ENCODE measurements around the gene DICER1. TPM values are rescaled to one million over a fixed set of nuclear protein-coding genes. Genes with fewer than 3 reads are reported as not detected.

DICER1 gene
- total RNA-seq, 3 donors from 2014 or later = 74.9 to 126 (median 78.0) TPM

- intact Hi-C loops (cut with DNase I; ENCODE audit: low total_unique reads) = no loop called here
- TF ChIP-seq POLR2A (IDR thresholded peaks at IDR 0.05) (no peak), POLR2AphosphoS5 (IDR thresholded peaks at IDR 0.05) (no peak)
- TF ChIP-seq, protein P1, sequence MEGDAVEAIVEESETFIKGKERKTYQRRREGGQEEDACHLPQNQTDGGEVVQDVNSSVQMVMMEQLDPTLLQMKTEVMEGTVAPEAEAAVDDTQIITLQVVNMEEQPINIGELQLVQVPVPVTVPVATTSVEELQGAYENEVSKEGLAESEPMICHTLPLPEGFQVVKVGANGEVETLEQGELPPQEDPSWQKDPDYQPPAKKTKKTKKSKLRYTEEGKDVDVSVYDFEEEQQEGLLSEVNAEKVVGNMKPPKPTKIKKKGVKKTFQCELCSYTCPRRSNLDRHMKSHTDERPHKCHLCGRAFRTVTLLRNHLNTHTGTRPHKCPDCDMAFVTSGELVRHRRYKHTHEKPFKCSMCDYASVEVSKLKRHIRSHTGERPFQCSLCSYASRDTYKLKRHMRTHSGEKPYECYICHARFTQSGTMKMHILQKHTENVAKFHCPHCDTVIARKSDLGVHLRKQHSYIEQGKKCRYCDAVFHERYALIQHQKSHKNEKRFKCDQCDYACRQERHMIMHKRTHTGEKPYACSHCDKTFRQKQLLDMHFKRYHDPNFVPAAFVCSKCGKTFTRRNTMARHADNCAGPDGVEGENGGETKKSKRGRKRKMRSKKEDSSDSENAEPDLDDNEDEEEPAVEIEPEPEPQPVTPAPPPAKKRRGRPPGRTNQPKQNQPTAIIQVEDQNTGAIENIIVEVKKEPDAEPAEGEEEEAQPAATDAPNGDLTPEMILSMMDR (IDR thresholded peaks at IDR 0.05) = no peak
- H3K27ac ChIP-seq = no peak overlapping the region
- H3K4me3 ChIP-seq = no peak overlapping the region
- no peaks in the 10 kb centered on the region for H3K4me1 ChIP-seq
- no peaks in the 10 kb centered on the region for H3K36me3 ChIP-seq
- H3K27me3 ChIP-seq = no peaks in the 10 kb centered on the region
- DNase-seq (ENCODE audit: low spot score in 2 of 2) = peak; percentile 5 to 35
- no peaks in the 10 kb centered on the region for H3K9me3 ChIP-seq
These were observed 110.3 kb downstream of the DICER1 start for GRCh38 chr14:95046711-95047681.

DNA sequence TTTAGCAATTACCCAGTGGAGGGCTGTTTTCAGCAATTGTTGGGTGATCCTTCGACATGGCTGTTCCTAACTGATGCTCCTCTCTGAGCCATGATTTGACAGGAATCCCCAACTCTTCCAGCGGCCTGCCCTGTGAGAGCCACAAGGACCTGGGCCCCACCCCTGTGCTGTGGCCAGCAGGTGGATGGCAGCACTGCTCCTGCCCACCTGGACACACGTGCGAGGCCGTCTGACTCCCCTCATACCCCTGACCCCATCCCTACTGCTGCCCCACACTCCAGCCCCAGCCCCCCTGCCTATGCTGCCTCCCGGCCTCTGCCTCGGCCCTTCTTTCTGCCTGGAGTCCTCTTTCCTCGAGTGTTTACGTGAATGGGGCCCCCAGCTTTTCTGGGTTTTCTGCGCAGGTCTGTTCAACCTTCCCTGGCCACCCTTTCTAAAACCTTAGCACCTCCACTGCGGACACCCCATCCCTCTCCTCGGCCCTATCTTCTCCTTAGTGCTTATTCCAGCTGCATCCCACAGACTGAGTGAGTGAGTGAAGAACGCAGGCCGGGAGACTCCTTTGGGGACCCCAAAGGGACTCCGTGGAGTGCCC lies 111.4 kb downstream of the DICER1 start:
- intact Hi-C loops (cut with DNase I; ENCODE audit: low total_unique reads) = no loop called here
- Histone ChIP-seq H3K4me1 (no peaks in the 10 kb centered on the region), H3K9me3 (no peaks in the 10 kb centered on the region), H3K27ac (no peak overlapping the region), H3K27me3 (no peaks in the 10 kb centered on the region), H3K36me3 (no peaks in the 10 kb centered on the region), H3K4me3 (no peak overlapping the region)
- no peak for TF ChIP-seq POLR2AphosphoS5 (IDR thresholded peaks at IDR 0.05)
- peak in 1 of 2 donors; percentile 13 for DNase-seq (ENCODE audit: low spot score in 2 of 2)

DNA sequence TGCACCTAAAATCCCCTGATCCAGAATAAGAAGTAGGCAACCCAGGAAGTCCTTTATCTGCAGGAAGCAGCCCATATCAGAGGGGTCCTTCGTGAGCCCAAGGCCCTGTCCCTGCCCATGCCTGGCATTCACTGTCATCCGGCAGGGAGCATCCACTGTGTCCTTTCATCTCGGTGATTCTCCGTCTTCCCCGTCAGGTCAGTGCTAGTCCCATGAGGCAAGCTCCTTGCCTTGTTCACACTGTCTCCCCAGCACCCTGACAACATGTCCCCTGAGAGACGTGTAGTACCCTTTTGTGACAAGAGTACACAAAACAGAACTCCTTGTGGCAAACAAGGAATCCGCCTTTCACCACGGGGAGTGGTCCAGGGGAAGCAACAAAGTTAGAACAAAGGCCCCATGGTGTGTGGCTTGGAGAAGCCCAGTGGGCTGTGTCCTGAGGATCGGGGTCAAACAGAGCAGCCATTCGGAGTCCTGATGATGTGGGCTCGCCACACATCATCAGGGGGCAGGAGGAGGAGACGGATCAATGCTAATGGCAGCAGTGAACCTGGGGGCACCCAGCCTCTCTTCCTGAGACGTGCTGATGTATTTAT lies 112.1 kb downstream of the DICER1 start:
- peak in 1 of 2 donors; percentile 4 for DNase-seq (ENCODE audit: low spot score in 2 of 2)
- Histone ChIP-seq H3K27me3 (no peaks in the 10 kb centered on the region), H3K4me1 (no peaks in the 10 kb centered on the region), H3K27ac (no peak overlapping the region), H3K36me3 (no peaks in the 10 kb centered on the region), H3K4me3 (no peak overlapping the region), H3K9me3 (no peaks in the 10 kb centered on the region)
- intact Hi-C loops (cut with DNase I; ENCODE audit: low total_unique reads) = no loop called here
- TF ChIP-seq POLR2A (IDR thresholded peaks at IDR 0.05) = no peak
- TF ChIP-seq, protein P1 (IDR thresholded peaks at IDR 0.05) = no peak
- TF ChIP-seq POLR2AphosphoS5 (IDR thresholded peaks at IDR 0.05) = no peak

DNA sequence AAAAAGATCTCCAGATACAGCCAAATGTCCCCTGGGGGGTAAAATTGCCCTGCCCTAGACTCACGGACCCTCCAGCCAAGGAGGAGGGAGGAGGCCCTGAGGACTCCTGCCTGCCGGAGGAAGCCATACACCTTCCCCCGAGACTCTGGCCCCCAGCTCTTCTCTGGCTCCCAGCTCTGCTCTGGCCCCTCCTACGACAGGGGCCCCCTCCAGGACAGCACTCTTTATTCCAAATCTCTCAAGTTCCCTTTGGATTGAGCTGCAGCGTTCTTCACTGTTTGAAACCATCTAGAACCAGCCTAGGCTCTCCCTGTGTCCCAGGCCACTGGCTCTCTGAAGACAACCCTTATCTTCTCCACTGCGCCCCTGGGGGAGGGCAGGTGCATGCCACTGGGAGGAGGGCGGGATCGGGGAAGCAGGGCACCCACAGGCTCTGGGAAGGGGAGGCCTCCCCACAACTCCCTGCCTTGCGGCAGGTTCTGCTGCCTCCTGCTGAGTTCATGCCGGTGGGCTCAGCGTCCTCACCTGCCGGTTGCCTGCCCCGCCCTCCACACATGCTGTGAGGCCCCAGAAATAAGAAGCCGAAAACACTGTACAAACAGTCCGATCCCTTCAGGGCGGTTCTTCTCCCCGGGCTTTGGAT lies 112.7 kb downstream of the DICER1 start:
- Histone ChIP-seq H3K9me3 (no peaks in the 10 kb centered on the region), H3K4me1 (no peaks in the 10 kb centered on the region), H3K36me3 (no peaks in the 10 kb centered on the region), H3K27me3 (no peaks in the 10 kb centered on the region), H3K27ac (no peak overlapping the region), H3K4me3 (no peak overlapping the region)
- peak in 1 of 2 donors; percentile 8 for DNase-seq (ENCODE audit: low spot score in 2 of 2)
- TF ChIP-seq, protein P1 (IDR thresholded peaks at IDR 0.05) = no peak
- TF ChIP-seq POLR2AphosphoS5 (IDR thresholded peaks at IDR 0.05) = no peak
- TF ChIP-seq POLR2A (IDR thresholded peaks at IDR 0.05) = no peak
- intact Hi-C loops (cut with DNase I; ENCODE audit: low total_unique reads) = no loop called here

DNA sequence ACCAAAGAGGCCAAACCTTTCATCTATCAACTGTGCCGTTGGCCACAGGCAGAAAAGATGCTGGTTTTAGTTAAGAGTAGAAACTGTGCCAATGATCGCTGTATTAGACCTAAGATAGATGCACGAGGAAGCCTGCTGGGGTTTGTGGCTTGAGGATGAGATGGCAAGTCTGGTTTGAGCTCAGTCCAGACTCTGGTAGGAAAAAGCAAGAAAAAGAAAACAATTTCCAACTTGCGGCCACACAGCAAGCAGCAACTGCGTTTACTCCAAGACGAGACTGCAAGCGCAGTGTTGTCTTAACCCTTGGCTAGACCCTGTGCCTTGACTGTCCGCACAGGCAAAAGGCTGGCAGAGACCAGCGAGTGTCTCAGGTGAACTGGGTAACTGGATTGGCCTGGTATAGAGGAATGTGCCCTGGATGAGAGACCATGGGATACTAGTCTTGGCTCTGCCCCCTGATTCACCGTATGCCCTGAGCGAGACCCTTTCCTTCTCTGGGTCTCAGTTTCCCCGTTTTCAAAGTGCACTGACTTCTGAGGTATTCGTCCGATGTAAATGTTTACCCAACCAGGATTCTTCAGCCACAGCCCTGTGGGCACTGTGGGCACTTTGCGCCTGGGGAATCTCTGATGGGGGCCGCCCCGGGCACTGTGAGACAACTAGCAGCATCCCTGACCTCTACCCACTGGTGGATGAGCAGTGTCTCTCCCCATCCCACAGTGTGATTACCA lies 113.4 kb downstream of the DICER1 start:
- intact Hi-C loops (cut with DNase I; ENCODE audit: low total_unique reads) = no loop called here
- peak in 1 of 2 donors; percentile 6 for DNase-seq (ENCODE audit: low spot score in 2 of 2)
- H3K4me1 ChIP-seq = no peaks in the 10 kb centered on the region
- H3K4me3 ChIP-seq = no peak overlapping the region
- no peaks in the 10 kb centered on the region for H3K36me3 ChIP-seq
- TF ChIP-seq, protein P1 (IDR thresholded peaks at IDR 0.05) = no peak
- TF ChIP-seq POLR2A (IDR thresholded peaks at IDR 0.05) (no peak), POLR2AphosphoS5 (IDR thresholded peaks at IDR 0.05) (no peak)
- H3K27ac ChIP-seq = no peak overlapping the region
- no peaks in the 10 kb centered on the region for H3K9me3 ChIP-seq
- H3K27me3 ChIP-seq = no peaks in the 10 kb centered on the region
